GM12864 (cell line): Measurements from ENCODE around the gene STRBP.

Source experiments
- DNase-seq: peaks from one replicate; pipeline ENCODE4 v3.0.0-alpha.2; 2011; ENCODE audit warnings: low read depth
- H3K4me3 ChIP-seq: 2 replicates; pipeline ENCODE4 v1.5.1; 2011; ENCODE audit warnings: mild to moderate bottlenecking, low read depth, low read length, control low read depth
- TF ChIP-seq, protein P1 (sequence below): IDR thresholded peaks from 2 replicates; pipeline ENCODE4 v1.5.1; 2011; ENCODE audit warnings: low read depth, mild to moderate bottlenecking, moderate library complexity, low read length, control low read depth, inconsistent platforms; ENCODE audit errors: missing control alignments

STRBP gene

DNA sequence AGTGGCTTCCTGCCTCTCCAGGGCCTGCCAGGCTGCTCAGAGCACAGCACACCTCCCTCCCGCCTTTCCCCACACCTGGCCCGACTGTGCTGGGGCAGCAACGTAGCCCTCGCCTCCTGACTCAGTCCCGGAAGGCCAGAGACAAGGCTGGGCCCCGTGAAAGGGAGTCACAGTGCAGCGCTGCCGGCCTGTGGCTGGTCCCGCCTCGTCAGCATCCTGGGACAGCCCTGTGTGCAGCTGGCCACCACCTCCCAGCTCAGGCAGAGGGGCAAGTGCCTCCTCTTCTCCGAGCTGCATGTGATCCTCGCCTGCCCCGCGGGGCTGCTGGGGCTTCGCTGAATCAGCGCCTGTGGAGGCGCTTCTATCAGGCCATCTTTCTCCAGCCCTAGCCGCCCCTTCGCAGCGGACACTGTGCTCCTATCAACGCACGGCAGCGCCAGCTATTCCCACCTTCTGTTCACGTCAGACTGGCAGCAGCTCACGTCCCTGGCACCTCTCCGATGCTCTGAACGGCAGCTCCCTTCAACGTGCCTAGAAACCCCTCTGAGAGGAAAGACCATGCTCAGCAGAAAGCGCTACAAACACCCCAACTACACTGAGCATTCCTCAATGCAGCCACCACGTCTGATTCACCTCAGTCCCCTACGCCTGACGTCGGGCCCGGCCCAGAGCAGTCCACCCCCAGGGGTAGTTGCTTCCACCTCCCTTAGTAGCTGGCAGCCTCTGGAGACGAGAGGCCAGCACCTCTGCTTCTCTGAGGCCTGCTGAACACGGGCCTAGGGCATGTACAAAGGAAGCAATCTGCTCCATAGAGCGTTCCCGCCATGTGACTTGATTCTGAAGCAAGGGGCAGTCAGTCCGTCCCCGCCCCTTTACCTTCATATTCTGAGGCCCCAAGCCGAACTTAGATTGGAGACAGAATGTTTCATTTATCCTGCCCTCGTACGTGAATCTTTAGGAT, 156.1 kb downstream of the STRBP start:
- TF ChIP-seq, protein P1, sequence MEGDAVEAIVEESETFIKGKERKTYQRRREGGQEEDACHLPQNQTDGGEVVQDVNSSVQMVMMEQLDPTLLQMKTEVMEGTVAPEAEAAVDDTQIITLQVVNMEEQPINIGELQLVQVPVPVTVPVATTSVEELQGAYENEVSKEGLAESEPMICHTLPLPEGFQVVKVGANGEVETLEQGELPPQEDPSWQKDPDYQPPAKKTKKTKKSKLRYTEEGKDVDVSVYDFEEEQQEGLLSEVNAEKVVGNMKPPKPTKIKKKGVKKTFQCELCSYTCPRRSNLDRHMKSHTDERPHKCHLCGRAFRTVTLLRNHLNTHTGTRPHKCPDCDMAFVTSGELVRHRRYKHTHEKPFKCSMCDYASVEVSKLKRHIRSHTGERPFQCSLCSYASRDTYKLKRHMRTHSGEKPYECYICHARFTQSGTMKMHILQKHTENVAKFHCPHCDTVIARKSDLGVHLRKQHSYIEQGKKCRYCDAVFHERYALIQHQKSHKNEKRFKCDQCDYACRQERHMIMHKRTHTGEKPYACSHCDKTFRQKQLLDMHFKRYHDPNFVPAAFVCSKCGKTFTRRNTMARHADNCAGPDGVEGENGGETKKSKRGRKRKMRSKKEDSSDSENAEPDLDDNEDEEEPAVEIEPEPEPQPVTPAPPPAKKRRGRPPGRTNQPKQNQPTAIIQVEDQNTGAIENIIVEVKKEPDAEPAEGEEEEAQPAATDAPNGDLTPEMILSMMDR: no peak
- no peak overlapping the region for H3K4me3 ChIP-seq
- DNase-seq: no peak

DNA sequence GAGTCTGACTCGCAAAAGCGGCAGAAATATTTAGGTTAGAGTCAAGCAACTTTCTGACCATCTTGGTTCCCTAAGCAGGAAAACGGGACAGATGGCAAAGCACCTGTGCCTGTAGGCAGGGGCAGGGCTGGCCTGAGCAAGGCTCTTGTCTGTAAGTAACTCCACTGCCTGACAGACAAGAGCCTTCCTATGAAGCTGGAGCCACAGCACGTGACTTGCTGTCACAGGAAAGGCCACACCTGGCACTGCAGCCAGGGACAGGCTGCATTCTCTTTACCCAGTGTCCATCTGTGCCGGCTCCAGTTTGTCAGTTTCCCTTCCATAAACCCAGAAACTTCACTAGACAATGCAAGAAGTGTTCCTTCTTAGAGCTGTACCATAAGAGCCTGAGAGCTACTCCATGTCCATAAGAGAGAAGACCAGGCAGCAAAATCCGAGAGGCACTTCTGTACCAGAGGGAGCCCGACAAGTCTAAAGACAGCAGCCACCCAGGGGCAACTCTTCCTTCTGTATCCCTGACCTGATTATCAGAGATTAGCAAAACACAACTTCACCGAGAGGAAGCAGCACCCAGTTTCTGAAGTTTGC, 156.9 kb downstream of the STRBP start:
- TF ChIP-seq, protein P1: no peak
- H3K4me3 ChIP-seq: no peak overlapping the region
- no peak for DNase-seq

DNA sequence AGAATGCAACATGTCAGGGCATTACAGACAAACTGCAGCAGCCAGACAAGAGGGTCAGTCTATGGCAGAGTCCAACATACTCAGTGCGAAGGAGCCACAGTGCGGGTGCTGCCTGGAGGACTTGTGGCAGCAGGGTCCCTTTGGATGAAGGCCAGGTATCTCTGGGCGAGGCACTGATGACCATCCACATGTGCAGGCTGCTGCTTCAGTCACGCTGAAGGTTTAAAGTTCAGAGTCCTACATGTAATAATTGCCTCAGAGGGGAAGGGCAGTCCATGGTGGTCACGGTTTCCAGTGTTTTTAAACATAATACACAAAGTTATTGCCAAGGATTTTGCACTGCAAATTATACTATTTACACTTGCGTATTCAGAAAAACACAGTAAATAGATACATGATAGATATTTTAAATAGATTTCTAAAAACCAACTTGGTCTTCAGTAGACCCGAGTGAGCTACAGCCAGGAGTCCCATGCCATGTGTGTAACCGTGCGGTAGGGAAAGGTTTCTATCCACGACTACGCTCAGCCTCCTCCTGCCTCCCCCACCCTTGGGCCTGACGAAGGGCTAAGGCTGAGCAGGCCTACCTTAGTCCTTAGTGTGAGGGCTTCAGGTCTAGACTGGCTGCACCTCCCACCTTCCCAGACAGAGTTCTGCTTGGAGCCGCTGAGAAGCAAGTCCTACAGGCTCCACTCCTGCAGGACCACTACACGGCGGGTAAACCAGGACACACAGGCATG, 158.7 kb downstream of the STRBP start:
- no peak for DNase-seq
- TF ChIP-seq, protein P1: no peak
- no peak overlapping the region for H3K4me3 ChIP-seq

- H3K4me3 ChIP-seq: no peak overlapping the region
- TF ChIP-seq, protein P1: no peak
- DNase-seq: no peak
Observed at GRCh38 chr9:123108976-123109375, 159.4 kb downstream of the STRBP start.

- TF ChIP-seq, protein P1: no peak
- no peak for DNase-seq
- H3K4me3 ChIP-seq: no peak overlapping the region
Observed at GRCh38 chr9:123107639-123108285, 160.6 kb downstream of the STRBP start.

GRCh38 chr9:123105490-123105889, 162.9 kb downstream of the STRBP start:
- H3K4me3 ChIP-seq: no peak overlapping the region
- TF ChIP-seq, protein P1: no peak
- DNase-seq: no peak
